Hematopoietic multipotent progenitor cell treated with erythropoietin and hydrocortisone succinate and interleukin-3 and kit ligand, for 15 days (in vitro differentiated cells): ENCODE results near the gene MAD2L1.
A peak's percentile ranks its signal among the peaks of the same experiment; 100 is the strongest.

Experiments used
- DNase-seq: peaks from one replicate; pipeline ENCODE4 v3.0.0-alpha.2; 2015; ENCODE audit warnings: low spot score

Gene MAD2L1

DNA sequence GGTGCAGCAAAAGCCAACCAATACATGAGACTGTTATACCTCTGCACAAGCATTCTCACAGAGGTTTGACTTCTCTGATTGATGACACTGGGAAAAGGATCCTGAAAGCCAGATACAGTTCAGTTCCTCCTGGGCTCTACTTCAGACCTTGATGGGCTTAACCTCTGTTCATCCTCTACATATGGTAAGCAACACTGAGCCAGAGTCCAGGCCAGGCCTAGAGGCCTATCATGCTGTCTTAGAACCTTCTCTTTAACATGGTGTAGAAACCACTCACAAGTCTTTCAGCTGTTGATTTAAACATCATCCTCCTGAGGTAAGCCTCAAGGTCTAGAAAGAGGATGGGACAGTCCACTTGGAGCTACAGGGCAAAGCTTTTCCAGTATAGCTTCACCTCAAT is 9.2 kb downstream of the MAD2L1 start:
- DNase-seq: no peak

DNA sequence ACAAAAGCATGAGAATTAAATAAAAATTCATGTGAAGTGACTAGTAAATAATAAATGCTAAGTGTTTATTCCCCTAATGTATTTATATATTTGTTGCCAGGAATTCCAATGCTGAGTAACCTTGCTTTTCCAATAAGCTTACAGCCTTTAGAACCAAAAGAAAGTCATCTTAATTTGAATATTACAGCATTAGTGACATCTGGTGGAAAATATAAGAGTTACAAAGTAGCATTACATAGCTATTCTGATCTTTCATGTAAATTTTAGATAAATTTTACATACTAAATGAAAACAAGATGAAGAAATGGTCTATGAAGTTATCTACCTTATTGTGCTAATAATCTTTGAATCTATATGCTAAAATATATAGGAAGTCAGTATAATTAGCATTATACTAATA is 10.4 kb downstream of the MAD2L1 start:
- DNase-seq: no peak

- DNase-seq: no peak
Observed at GRCh38 chr4:120055795-120056194, 10.9 kb downstream of the MAD2L1 start.

DNA sequence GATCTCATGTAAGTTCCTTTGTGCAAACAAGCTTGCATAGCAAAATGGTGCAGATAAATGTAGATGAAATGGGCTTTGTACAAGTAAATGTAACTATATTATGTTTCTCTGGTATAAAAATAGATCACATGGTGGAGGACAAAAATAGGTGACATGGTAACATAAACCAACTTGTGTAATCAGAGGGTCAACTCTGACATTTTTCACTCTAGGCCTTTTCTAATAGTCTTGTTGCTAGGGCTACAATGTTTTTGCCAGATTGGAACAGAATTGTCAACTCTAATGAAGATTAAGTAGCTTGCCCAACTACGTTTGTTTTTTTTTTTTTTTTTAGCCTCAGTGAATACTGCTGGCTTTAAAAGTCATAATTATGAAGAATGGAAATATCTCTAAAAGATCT is 11.5 kb downstream of the MAD2L1 start:
- no peak for DNase-seq

- no peak for DNase-seq
Observed at GRCh38 chr4:120053911-120054310, 12.7 kb downstream of the MAD2L1 start.

GRCh38 chr4:120052856-120053255 is 13.8 kb downstream of the MAD2L1 start:
- no peak for DNase-seq

GRCh38 chr4:120051253-120051652 is 15.4 kb downstream of the MAD2L1 start:
- DNase-seq: no peak

DNA sequence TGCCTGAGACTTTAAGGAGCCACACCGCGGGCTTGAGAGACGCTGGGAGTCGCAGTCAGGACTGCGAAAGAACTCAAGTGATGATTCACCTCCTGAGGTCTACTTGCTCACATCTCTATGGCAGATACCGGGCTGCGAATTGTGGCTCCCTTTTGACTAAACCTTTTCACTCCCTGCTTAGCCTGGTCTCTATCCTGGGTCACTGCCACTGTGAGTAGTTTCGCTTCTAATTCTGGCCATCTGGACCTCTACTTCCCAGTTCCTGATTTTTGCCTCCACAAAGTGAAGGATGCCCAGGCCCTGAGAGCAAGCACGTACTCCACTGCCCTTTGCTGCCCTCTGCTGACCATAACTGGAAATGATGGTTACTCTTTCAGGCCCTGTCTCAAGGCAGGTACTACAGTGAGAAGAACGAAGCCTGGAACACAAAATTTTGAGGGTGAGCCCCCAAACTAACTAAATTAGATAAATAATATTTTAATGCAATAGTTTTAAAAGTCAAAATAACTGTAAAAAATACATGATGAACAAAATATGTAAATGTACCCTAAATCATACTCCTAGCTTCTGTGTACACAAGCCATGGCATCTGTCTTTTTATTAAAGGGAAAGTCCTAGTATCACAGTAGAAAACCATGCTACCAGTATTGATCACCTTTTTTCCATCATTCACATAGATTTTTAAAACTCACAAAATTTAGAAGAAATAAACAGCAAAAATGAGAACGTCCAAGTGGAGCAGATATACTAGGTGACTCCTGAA is 16.7 kb downstream of the MAD2L1 start:
- DNase-seq: peak; percentile 72

GRCh38 chr4:120043828-120044227 is 22.8 kb downstream of the MAD2L1 start:
- no peak for DNase-seq

DNA sequence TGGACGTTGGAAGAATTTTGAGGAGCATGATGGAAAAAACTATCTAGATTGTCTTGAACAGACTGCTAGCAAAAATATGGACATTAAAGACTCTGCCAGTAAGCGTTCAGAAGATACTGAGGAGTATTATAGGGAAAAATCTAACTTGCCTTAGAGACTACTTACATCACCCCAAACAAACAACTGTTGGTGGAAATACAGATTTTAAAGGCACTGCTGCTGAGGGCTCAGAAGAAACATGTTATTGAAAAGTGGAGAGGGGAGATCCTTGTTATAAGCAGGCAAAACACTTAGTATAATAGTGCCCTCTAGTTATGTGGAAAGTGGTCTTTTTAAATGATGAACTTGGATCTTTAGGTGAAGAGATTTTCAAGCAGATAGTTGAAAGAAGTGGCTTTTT is 29.2 kb downstream of the MAD2L1 start:
- DNase-seq: no peak

DNA sequence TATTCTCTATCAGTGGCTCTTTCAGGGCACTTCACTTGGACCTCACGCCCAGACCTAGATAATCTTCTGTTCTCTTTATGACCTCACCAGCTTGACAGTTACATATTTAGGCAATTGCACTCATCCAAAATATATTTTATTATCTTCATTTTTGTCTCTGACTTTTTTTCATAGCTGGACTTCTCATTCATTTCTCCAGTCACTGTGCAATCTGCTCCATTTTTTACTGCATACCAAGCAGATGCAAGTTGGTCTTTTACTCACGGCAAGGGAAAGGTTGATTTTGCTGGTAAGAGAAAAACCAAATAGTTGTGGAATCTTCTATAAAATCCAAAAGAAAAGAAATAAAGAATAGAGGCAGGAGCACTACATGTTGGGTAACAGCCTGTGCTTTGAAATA is 31.7 kb downstream of the MAD2L1 start:
- DNase-seq: no peak

DNA sequence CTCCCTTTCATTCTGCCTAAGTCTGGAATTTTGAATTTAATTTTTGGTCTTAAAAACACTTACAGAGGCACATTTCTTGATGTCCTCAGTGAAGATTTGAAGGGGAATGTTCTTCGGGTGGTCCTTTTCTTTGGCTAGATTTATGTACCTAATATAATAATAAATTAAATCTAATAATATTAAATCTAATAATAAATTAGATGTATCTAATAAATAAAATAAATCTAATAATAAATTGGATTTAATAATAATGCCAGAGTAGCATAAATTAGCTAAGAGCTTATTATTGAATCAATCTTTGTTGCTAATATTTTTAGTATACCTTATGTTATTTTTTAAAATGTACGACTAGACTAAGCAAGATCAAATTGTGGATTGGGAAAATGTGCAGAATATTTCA is 39.8 kb downstream of the MAD2L1 start:
- no peak for DNase-seq

DNA sequence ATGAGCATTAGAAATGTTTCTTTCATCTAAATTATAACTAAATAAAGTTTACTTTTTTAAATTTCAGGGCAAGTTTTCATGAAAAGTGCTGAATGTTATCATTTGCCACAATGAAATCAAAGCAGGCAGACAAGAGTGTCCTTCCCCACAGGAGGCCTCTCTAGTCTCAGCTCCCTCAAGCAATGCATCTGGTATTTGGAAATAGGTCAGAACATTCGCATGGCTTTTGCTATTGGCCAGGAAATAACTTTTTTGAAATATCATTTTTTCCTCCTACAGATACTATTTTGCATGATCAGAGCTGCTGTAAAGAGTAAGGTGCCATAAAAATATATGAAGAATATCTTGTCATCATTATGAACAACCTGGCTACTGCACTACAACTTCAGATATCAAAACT is 41.1 kb downstream of the MAD2L1 start:
- no peak for DNase-seq

GRCh38 chr4:120018786-120019185 is 47.9 kb downstream of the MAD2L1 start:
- DNase-seq: no peak

DNA sequence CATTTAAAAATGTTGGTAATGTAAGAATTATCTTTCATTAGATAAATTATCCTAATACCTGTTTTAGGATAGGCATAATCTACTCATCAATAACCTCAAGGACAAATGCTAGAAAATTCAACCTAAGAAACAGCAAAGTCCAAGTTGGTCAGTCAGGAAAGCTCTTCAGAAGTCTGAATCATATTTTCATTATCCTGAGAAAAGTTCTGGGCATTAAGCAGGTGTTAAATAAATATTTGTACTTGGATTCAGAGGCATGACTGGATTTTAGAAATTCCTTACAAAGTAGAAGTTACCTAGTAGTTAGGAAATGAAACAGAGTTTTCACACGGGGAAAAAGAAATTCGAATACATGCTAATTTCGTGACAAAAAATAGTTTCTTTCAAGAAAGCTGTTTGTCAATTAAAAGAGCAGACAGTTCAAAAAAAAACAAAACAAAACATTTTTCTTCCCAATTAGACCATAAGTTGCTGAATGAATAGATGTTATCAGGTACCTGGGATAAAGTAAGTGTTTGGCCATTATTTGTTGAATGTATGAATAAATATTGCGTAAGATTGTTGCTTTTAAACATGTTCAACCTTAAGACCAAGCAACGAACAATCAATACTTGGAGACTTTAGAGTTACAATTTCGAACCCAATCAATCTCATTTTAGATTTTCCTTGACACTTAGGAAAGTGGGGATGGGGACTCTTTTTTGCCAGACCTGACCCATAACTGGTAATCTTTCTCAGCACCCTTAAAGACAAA is 48.5 kb downstream of the MAD2L1 start:
- no peak for DNase-seq

DNA sequence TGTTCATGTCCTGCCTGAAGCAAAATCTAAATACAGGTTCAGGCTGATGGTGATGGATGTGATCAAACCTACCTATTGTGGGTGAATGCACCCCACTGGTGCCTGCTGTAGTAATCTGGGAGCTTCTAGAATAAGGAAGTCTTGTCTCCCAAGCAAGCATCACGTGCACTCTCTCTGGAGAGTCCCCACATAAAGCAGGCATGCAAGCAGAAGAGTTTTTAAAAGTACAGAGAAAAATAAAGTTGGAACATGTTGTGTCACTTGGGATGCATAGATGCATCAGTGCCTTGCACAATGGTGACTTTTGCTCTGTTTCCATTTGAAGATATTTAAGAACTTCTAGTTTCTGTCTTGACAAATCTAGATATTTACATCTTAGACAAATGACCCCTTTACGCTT is 54.9 kb downstream of the MAD2L1 start:
- DNase-seq: no peak

DNA sequence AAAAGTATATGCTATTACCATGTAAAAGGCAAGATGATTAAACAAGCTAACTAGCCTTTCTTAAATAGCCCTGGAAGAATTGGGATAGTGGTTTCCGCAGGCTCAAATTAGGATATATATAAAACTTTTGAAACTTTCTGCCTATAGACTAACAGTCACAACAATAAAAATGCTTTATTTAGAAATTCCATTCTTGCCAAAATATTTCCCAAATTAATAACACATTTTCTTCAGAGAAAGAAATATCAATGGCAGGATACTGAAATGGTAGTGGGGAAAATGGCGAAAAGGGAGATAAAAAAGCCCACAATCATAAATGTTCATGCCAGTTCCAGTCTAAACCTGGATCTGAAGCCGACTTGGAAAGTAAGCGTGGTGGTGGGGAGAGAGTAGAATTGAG is 56.0 kb downstream of the MAD2L1 start:
- no peak for DNase-seq

DNA sequence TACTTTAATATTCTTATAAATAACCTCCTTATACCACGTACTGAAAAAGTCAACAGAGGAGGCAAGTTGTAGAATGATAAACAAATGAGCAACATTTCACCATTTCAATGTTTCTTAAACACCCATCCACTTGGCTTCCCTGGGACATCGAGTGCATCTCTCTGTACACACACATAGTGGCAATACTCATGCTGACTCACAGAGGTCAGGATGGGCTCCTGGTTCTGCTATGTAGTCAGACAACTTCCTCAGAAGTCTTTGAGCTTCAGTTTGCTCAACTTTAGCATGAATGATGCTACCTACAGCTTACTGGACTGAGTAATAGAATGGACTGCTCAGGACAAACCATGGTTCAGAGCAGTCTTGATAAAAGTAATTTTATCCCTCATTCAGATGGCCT is 56.9 kb downstream of the MAD2L1 start:
- no peak for DNase-seq

DNA sequence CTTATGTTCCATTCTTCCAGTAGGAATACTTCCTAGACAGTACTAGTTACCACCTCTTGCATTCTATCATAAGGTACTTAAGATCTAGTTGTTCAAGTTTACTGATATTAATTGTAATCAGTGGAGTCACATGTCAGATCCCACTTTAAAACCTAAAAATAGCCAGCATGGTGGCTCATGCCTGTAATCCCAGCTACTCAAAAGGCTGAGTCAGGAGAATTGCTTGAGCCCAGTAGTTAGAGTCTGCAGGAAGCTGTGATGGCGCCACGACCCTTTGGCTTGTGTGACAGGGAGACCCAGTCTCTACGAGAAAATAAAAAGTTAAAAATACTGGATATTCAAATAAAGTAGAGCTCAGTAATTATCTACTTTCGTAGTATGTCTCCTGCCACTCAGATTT is 57.7 kb downstream of the MAD2L1 start:
- DNase-seq: no peak

- DNase-seq: no peak
Observed at GRCh38 chr4:120007896-120008436, 58.7 kb downstream of the MAD2L1 start.

GRCh38 chr4:120007191-120007871 is 59.3 kb downstream of the MAD2L1 start:
- DNase-seq: no peak
